Hippocampal formation (tissue), 2 donors: ENCODE data around the gene SLC49A3.
A peak's percentile ranks its signal among the peaks of the same experiment; 100 is the strongest.
"Not testable (repeated sequence)": the region's sequence is repeated elsewhere in the genome, so short reads cannot be mapped to it uniquely, and the experiment has no call there.

ENCODE experiments used
- DNase-seq, 2 donors: peaks; one replicate each; lab custom pipeline; 2025; lab: John Stamatoyannopoulos, UW

Gene SLC49A3

GRCh38 chr4:681736-682451 lies 7.1 kb downstream of the SLC49A3 start:
- DNase-seq: no peak

DNA sequence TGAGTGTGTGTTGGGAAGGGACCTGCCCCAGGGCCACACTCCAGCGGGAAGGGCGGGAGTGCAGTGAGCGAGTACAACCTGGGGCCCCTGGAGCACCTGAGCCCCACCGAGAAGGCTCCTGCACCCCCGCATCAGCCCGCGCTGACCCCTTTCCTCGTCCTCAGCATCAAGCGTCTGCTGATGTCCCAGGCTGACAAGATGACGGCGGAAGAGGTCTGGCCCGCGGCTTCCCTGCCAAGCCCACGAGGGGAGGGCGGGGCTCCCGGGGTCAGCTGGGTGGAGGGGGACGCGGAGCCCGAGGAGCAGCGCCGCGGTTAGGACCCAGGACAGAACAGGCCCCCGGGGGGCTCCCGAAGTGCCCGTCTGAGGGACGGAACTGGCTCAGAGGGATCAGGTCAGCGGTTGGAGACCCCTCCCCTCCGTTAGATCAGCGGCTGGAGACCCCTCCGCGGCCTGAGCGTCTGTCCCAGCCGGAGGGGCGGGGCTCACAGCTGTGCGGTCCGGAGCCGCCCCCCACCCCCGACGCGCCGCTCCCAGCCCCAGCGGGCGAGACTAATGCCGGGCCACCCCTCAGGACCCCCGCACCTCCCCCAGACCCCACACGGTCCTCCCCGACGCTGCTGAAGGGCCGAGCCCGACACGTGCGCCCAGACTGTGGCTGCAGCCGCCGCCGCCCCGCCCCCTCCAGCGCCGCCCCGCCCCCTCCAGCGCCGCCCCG lies 7.9 kb downstream of the SLC49A3 start:
- DNase-seq: no peak

- DNase-seq: no peak
These were observed 8.4 kb downstream of the SLC49A3 start for GRCh38 chr4:680551-680927.

DNA sequence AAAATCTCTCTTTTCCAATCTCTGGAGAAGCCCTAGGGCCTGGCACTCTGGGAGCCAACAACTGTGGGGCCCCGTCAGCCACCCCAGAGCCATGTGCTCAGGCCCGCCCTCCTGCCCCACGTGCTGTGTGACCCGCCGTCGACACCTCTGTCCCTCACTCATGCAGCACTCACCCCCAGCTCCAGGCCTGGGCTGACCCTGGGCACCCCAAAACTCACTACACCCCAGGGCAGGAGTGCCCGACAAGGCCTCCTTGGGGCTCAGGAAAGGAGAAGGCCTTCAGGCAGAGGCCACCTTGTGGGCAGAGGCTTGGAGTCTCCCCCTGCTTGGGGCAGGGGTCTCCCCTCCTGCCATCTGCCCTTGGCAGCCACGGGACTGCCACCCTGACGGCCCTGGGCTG lies 8.9 kb downstream of the SLC49A3 start:
- no peak for DNase-seq

DNA sequence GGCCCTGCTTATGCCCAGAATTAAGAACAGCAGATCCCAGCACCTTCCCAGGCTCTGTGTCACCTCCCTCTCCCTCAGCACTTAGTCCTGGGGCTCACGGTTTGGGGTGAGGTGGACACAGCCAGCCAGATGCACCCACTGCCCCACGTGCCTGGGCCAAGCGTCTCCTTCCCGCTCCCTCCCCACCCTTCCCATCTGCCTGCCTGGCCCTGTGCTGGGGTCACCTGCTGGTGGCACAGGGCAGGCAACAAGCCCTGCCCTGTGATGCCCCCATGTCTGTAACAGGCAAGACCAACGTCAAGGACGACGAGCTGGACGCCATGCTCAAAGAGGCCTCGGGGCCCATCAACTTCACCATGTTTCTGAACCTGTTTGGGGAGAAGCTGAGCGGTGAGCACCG lies 9.3 kb downstream of the SLC49A3 start:
- no peak for DNase-seq

DNA sequence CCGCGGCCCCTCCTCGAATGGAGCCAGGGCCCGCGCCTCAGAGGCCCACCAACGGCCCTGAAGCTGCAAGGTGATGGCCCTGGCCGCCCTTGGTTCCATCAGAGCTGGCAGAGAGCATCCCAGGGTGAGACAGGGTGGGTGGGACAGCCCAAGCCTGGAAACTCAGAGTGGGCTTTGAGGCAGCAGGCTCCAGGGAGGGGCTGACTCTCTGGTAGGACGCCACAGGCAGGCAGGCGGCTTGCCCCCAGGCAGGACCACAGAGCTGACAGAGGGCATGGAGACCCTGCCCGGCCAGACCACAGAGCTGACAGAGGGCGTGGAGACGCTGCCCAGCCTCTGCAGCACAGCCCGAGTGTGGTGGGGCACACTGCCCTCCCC lies 9.9 kb downstream of the SLC49A3 start:
- DNase-seq: no peak

DNA sequence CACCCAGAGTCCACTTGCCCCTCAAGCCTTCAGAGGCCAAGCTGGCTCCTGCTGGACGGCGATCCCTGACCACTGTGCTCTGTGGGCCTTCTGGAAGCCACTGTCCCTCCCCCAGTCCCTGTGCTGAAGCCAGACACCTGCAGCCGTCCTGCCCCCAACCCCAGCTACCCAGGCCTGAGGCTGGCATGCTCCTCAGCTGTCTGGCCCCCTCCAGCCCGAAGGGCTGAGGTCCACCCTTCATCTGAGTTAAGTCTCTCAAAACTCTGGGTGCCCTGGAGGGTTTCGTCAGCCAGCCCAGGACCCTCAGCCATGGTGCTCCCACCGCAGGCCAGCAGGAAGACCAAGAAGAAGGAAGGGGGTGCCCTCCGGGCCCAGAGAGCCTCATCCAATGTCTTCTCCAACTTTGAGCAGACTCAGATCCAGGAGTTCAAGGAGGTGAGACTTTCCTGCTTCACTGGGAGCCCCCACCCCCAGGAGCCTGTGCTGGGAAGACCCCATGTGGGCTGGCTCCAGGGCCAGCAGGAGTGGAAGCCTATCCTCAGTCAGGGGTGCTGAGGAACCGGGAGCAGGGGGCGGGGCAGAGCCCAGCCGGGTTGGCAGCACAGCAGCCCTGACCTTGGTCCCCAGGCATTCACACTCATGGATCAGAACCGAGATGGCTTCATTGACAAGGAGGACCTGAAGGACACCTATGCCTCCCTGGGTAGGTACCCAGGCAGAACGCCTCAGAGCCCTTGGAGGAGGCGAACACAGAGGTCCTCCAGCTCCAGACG lies 10.4 kb downstream of the SLC49A3 start:
- no peak for DNase-seq

GRCh38 chr4:677431-678293 lies 11.3 kb downstream of the SLC49A3 start:
- DNase-seq: no peak

DNA sequence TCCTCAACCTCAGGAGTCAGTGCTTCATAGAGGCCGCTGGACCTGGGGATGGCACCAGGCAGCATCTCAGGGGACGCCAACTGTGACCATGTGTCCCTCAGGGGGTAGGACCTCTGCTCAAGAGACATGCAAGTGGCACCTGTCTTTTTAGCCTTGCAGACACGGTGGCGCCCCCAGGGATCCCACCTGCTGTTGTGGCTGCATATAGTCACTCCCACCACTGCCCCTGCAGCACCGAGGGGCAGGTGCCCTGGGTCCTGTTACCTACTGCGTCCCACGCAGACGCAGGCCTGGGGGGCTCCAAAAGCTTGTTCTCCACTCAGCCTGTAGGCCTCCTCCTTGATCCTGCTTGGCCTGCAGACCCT lies 12.1 kb downstream of the SLC49A3 start:
- no peak for DNase-seq

DNA sequence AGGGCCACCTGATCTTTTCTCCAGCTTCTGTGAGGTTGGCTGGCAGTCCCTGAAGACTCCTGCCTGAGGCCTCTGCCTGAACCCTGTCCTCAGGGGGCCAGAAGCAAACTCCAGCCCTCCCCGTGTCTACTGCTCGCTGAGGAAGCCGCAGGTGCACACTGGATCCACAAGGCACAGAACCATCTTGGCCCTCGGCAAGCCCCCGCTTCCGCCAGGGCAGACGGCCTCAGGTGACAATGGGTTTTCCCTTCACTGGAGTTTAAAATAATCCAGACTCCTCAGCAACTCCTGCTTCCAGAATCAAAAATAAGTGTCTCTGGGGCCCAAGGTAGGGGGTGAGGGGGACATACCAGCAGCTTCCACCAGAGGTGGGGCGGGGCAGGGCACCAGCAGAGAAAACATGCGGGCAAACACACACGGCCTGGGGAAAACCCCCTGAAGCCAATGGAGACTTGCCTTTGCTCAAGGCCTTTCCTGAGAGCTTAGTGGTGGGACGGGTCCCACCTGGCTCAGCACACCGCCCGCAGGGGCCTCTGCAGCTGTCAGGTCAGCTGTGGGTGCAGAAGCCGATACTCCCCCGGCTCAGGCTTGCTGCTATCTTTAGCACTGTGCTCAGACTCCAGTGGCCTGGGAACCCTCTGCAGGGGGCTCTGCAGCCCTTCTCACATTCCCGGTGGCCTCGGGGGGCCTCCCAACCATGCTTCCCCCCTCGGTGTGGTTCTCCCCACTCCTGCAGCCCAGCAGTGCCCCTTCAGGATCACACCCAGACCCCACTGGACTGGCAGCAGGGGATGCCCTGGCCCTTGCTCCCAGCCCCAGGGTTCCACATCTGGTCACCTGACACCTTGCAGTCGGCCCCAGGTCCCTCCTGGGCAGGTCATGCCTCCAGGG lies 12.7 kb downstream of the SLC49A3 start:
- DNase-seq: no peak

DNA sequence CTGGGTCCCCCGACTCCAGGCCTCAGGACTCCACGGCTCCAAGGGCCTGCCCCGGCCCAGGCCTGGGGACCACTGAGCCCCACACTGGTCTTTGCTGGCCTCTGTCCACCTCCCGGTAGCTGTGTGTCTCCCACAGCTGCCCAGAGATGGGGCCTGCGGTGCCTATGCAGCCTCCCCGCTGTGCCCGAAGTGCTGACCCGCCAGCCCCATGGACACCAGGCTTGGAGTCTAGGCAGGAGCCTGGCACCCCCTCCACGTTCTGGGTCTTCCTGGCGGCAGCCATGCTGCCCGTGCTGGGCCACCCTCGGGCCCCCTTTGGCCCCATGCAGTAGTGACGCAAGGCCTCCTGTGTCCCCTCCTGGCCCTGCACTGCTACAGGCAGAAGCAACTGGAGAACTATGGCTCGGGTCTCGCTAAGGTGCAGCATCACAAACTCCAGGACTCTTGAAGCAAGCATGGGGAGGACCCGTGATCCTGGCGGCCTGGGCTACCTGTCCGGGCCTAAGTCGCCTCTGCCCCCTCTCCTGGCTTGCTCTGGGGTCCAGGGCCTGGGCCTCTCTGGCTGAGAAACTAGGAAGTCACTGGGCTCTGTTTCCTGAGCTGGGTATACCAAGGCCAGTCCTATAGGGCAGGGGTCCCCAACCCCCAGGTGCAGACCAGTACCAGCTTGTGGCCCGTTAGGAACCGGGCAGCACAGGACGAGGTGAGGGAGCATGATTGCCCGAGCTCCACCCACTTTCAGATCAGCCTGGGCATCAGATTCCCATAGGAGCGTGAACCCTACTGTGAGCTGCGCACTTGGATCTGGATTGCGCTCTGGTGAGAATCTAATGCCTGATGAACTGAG lies 13.7 kb downstream of the SLC49A3 start:
- no peak for DNase-seq

DNA sequence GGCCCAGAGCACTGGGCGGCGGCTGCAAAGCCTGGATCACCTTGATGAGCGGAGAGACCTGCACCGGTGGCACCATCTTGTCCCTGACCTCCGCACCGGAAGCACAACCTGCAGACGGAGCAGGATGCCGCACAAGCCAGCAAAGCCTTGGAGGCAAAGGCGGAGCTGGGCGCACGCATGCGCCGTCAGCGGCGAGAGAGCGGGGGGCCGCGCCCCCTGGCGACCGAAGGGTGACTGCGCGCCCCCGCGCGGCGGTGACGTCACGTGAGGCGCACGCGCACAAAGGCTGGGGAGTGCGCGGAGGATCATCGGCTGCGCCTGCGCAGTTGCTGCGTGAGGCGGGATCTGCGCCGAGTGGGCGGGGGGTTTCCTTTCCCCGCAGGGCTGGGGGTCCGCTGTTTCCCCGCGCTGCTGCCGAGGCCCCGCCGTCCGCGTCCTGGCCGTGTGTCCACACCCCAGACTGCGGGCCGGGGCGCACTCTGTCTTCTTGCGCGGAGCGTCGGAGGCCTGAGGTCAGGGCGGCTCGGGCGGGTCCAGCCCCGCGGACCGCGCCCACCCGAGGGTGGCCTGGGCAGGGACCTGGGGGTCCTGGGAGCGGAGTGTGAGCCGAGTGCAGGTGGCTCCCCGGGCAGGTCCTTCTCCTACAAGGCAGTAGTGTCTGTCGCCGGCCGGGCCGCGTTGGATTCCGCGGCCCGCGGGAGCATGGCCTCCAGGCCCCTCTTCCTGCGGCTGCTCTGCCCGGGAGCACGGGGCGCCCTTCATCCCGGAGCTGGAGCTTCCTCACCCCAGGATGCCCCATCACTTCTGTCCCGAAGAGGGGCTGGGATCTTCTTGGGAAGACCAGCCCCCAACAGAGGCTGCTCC lies 14.5 kb downstream of the SLC49A3 start, which contains the start of the genes ATP5ME and MYL5:
TSS of gene ATP5ME (minus strand) at position 105 of the 864 bp plus-strand sequence. CDS start at position 76, 29 bp downstream.
TSS of gene MYL5 (plus strand) at position 371 of the 864 bp plus-strand sequence. CDS start 3,485 bp downstream, outside the sequence.
- peak; percentile 90 to 91 for DNase-seq

GRCh38 chr4:673349-674091 lies 15.4 kb downstream of the SLC49A3 start:
- no peak for DNase-seq

DNA sequence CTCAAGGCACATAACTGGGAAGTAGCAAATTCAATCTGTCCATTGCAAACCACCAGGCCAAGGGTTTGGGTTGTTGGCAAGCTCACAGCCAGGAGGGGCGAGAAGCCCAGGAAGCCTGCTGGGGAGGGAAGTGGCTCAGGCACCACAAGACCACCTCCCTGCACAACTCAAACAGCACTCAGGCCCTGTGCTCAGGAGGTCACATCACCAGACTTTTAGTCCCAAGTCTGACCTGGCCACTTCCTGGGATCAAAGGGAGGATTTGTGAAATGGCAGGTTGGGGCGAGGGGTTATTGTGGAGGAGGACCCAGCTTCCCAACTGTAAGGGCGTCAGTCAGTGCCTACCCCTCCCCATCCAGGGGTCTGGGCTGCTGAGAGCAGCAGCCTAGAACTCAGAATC lies 17.2 kb downstream of the SLC49A3 start:
- DNase-seq: no peak

GRCh38 chr4:669806-670559 lies 19.0 kb downstream of the SLC49A3 start:
- not testable (repeated sequence) for DNase-seq

DNA sequence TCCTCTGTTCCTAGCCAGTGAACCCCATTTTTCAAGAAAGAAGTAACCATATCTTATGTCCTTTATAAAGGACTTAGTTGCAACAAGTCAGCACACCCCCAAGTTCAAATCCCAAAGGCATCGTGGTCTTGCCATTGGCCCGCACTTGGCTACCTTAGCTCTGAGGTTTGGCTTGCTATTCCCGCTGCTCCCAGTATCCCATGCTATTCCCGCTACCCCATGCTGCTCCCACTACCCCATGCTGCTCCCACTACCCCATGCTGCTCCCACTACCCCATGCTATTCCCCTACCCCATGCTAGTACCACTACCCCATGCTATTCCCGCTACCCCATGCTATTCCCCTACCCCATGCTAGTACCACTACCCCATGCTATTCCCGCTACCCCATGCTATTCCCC lies 20.7 kb downstream of the SLC49A3 start:
- not testable (repeated sequence) for DNase-seq

DNA sequence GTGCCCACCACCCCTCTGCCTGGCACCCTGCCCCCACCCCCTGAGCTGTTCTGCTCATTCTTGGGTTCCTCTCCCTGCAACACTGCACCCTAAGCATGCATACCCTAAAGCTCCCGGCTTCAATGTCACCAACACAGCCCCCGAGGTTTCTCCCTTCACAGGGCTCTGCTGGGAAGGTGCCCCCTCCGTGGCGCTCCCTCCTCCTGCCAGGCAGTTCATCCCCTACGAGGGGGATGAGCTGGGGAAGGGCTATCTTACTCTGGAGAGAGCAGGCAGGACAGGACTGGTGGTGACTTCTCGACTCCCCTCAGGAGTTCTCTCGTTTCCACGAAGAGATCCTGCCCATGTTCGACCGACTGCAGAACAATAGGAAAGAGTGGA lies 21.4 kb downstream of the SLC49A3 start:
- DNase-seq: no peak
